Hair follicular keratinocyte (primary cell): ENCODE data around the gene TRRAP. TPM values are rescaled to one million over a fixed set of nuclear protein-coding genes. Genes with fewer than 3 reads are reported as not detected.

Experiments
- total RNA-seq: library from RNA; depleted of rRNA; stranded (reverse); fragments of >200 nt; gene quantifications from 2 replicates; pipeline ENCODE4 v1.2.3, GENCODE V29; 2015

The TRRAP gene
- total RNA-seq = 10.5 and 11.4 TPM in 2 replicates

GRCh38 chr7:98878365-98879197, at the start of gene TRRAP:
TRRAP (plus strand) TSS chr7:98878532; CDS start chr7:98881151, 2,619 bp downstream.

GRCh38 chr7:98869597-98870120, 8.7 kb upstream of the TRRAP start, which contains the start of gene TMEM130:
TMEM130 (minus strand) TSS chr7:98870014; CDS start chr7:98869861, 153 bp downstream.

Other genes with a start within 250 kb of the TRRAP start
- gene TMEM130, start 8.5 kb upstream of the TRRAP start, total RNA-seq = not detected in 2 replicates